ENCODE data around the gene ARHGEF12. TPM values are rescaled to one million over a fixed set of nuclear protein-coding genes. Genes with fewer than 3 reads are reported as not detected.

The ARHGEF12 gene
- total and polyA plus RNA-seq, 2 experiments from 2014 or later = 9.0 to 38.9 TPM

DNA sequence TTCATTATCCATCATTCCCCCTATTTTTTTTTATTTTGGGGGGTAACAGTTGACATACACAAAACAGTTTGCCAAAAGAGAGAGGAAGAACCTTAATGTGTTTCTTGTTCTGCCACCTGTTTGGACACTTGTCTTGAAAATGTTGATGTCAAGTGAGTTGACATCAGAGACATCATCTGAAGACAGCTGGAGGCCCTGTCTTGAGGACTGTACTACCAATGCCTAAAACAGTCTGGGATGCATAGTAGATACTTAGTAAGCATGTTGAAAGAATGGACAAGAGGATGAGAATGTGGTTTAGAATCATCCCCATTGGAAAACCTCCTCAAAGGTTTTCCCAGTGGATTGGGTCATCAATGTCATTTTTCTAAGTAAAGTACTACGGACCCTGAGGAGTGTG lies 2.4 kb upstream of the ARHGEF12 start:
- peaks cover 4% of the 10 kb centered on the region for H3K27me3 Mint-ChIP-seq (ENCODE audit: insufficient read depth, low read depth, poor library complexity)
- no peak overlapping the region for H3K4me2 ChIP-seq
- H3K9me3 Mint-ChIP-seq = no peaks in the 10 kb centered on the region
- no peak overlapping the region for H3K4me3 Mint-ChIP-seq
- ATAC-seq (no peak), DNase-seq (ENCODE audit: low spot score) (no peak)
- H3K4me1 Mint-ChIP-seq = peaks cover 16% of the 10 kb centered on the region
- peaks cover 20% of the 10 kb centered on the region for H3K79me2 ChIP-seq (replicated peaks; ENCODE audit: insufficient read depth)
- no peaks in the 10 kb centered on the region for H3F3A ChIP-seq (replicated peaks; ENCODE audit: low read depth)
- no peak for TF ChIP-seq JUNB (IDR thresholded peaks at IDR 0.05; ENCODE audit: unreplicated experiment)
- TF ChIP-seq, protein P1, sequence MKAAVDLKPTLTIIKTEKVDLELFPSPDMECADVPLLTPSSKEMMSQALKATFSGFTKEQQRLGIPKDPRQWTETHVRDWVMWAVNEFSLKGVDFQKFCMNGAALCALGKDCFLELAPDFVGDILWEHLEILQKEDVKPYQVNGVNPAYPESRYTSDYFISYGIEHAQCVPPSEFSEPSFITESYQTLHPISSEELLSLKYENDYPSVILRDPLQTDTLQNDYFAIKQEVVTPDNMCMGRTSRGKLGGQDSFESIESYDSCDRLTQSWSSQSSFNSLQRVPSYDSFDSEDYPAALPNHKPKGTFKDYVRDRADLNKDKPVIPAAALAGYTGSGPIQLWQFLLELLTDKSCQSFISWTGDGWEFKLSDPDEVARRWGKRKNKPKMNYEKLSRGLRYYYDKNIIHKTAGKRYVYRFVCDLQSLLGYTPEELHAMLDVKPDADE (IDR thresholded peaks at IDR 0.05) = no peak
- TF ChIP-seq CREB1 (CRISPR knock-in tag; IDR thresholded peaks at IDR 0.05; ENCODE audit: low read depth) = no peak
- no peak for TF ChIP-seq ZNF462 (CRISPR knock-in tag; IDR thresholded peaks at IDR 0.05)
- TF ChIP-seq EZH2phosphoT487 (IDR thresholded peaks at IDR 0.05; ENCODE audit: unreplicated experiment) = no peak
- TF ChIP-seq, protein P2, sequence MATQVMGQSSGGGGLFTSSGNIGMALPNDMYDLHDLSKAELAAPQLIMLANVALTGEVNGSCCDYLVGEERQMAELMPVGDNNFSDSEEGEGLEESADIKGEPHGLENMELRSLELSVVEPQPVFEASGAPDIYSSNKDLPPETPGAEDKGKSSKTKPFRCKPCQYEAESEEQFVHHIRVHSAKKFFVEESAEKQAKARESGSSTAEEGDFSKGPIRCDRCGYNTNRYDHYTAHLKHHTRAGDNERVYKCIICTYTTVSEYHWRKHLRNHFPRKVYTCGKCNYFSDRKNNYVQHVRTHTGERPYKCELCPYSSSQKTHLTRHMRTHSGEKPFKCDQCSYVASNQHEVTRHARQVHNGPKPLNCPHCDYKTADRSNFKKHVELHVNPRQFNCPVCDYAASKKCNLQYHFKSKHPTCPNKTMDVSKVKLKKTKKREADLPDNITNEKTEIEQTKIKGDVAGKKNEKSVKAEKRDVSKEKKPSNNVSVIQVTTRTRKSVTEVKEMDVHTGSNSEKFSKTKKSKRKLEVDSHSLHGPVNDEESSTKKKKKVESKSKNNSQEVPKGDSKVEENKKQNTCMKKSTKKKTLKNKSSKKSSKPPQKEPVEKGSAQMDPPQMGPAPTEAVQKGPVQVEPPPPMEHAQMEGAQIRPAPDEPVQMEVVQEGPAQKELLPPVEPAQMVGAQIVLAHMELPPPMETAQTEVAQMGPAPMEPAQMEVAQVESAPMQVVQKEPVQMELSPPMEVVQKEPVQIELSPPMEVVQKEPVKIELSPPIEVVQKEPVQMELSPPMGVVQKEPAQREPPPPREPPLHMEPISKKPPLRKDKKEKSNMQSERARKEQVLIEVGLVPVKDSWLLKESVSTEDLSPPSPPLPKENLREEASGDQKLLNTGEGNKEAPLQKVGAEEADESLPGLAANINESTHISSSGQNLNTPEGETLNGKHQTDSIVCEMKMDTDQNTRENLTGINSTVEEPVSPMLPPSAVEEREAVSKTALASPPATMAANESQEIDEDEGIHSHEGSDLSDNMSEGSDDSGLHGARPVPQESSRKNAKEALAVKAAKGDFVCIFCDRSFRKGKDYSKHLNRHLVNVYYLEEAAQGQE (IDR thresholded peaks at IDR 0.05; ENCODE audit: unreplicated experiment) = no peak
- TF ChIP-seq ZNF331 (CRISPR knock-in tag; IDR thresholded peaks at IDR 0.05; ENCODE audit: low read depth) = no peak
- TF ChIP-seq ZNF114 (CRISPR knock-in tag; IDR thresholded peaks at IDR 0.05) = no peak
- no peak for TF ChIP-seq NANOG (IDR thresholded peaks at IDR 0.05; ENCODE audit: borderline replicate concordance)
- TF ChIP-seq STAT1 (IDR thresholded peaks at IDR 0.05; ENCODE audit: unreplicated experiment) = no peak
- no peak for TF ChIP-seq POLR2AphosphoS5 (IDR thresholded peaks at IDR 0.05; ENCODE audit: low read depth)
- TF ChIP-seq CTCF (conservative IDR thresholded peaks at IDR 0.05; ENCODE audit: low read depth in 2 of 2) = no peak
- TF ChIP-seq EZH2 (IDR thresholded peaks at IDR 0.05; ENCODE audit: low read depth, unreplicated experiment) = no peak
- no peak overlapping the region for H3K27ac ChIP-seq (ENCODE audit: low read depth)
- no peaks in the 10 kb centered on the region for H3K9me2 ChIP-seq (ENCODE audit: insufficient read depth)
- no peaks in the 10 kb centered on the region for H3K36me3 ChIP-seq (ENCODE audit: insufficient read depth)
- no peaks in the 10 kb centered on the region; the same call in 1 of the 2 replicates for H4K20me1 ChIP-seq (replicated peaks; ENCODE audit: insufficient read depth)
- H3K36me3 Mint-ChIP-seq (ENCODE audit: low read depth) = peaks cover 5% of the 10 kb centered on the region; the same call in 2 of the 3 replicates
- H3K4me1 ChIP-seq (ENCODE audit: insufficient read depth) = peaks cover 16% of the 10 kb centered on the region
- H3K27ac Mint-ChIP-seq = no peak overlapping the region
- H3K4me3 ChIP-seq = no peak overlapping the region
- H2AFZ ChIP-seq = no peak overlapping the region
- H3K27me3 ChIP-seq (ENCODE audit: insufficient read depth) = no peaks in the 10 kb centered on the region
